GM12892 (cell line): Measurements from ENCODE around the gene BRMS1L.
"Not testable (repeated sequence)": the region's sequence is repeated elsewhere in the genome, so short reads cannot be mapped to it uniquely, and the experiment has no call there.

Source experiments
- DNase-seq: peaks from one replicate; pipeline ENCODE4 v3.0.0; 2011; ENCODE audit not compliant: insufficient read length
- FAIRE-seq: peaks from 2 replicates; lab custom pipeline; 2011; peaks lifted over from hg19 to GRCh38; lab: Jason Lieb, UNC
- POLR2A ChIP-seq: IDR thresholded peaks from 2 replicates; pipeline ENCODE4 v1.6.1; 2011; ENCODE audit warnings: low read depth, low read length, control low read depth
- POLR2AphosphoS5 ChIP-seq: IDR thresholded peaks from 2 replicates; pipeline ENCODE4 v1.6.1; 2011; ENCODE audit warnings: low read depth, low read length, control low read depth
- TAF1 ChIP-seq: IDR thresholded peaks from 2 replicates; pipeline ENCODE4 v1.6.1; 2011; ENCODE audit warnings: low read depth, mild to moderate bottlenecking, control low read depth, low read length, borderline replicate concordance

Gene BRMS1L

GRCh38 chr14:35825968-35826217, 245 bp upstream of the BRMS1L start:
- FAIRE-seq (no peak), DNase-seq (no peak)

GRCh38 chr14:35826952-35827416, 846 bp downstream of the BRMS1L start:
- DNase-seq = no peak
- FAIRE-seq = no peak

More at GRCh38 chr14:35825968-35826217, 245 bp upstream of the BRMS1L start:
- TF ChIP-seq POLR2AphosphoS5 = no peak
- no peak for TF ChIP-seq TAF1
- TF ChIP-seq POLR2A = no peak

GRCh38 chr14:35827678-35828472, 1.7 kb downstream of the BRMS1L start:
- DNase-seq (no peak), FAIRE-seq (no peak)
- TF ChIP-seq POLR2AphosphoS5 (no peak), TAF1 (no peak), POLR2A (no peak)

More at GRCh38 chr14:35826952-35827416, 846 bp downstream of the BRMS1L start:
- no peak for TF ChIP-seq POLR2AphosphoS5
- TF ChIP-seq TAF1 = no peak

- TF ChIP-seq POLR2AphosphoS5 (no peak), TAF1 (no peak), POLR2A (no peak)
- FAIRE-seq = no peak
- DNase-seq = no peak
Measured at GRCh38 chr14:35829449-35829848, 3.3 kb downstream of the BRMS1L start.

GRCh38 chr14:35835208-35835982, 9.3 kb downstream of the BRMS1L start:
- FAIRE-seq = no peak
- no peak for TF ChIP-seq TAF1
- no peak for TF ChIP-seq POLR2AphosphoS5
- TF ChIP-seq POLR2A = no peak

GRCh38 chr14:35841704-35842103, 15.6 kb downstream of the BRMS1L start:
- not testable (repeated sequence) for DNase-seq, FAIRE-seq

More at GRCh38 chr14:35835208-35835982, 9.3 kb downstream of the BRMS1L start:
- DNase-seq = no peak

GRCh38 chr14:35842245-35842644, 16.1 kb downstream of the BRMS1L start:
- FAIRE-seq, DNase-seq: not testable (repeated sequence)

- TF ChIP-seq POLR2A (no peak), TAF1 (no peak), POLR2AphosphoS5 (no peak)
- DNase-seq (no peak), FAIRE-seq (no peak)
Measured at GRCh38 chr14:35844494-35844893, 18.4 kb downstream of the BRMS1L start.

- no peak for DNase-seq
- TF ChIP-seq POLR2A (no peak), POLR2AphosphoS5 (no peak), TAF1 (no peak)
- no peak for FAIRE-seq
Measured at GRCh38 chr14:35847636-35848035, 21.5 kb downstream of the BRMS1L start.

- DNase-seq = no peak
- no peak for TF ChIP-seq TAF1
- no peak for FAIRE-seq
Measured at GRCh38 chr14:35849122-35849521, 23.0 kb downstream of the BRMS1L start.

GRCh38 chr14:35851823-35852222, 25.7 kb downstream of the BRMS1L start:
- DNase-seq = no peak
- FAIRE-seq = no peak
- TF ChIP-seq POLR2A (no peak), TAF1 (no peak), POLR2AphosphoS5 (no peak)

- DNase-seq (no peak), FAIRE-seq (no peak)
- TF ChIP-seq POLR2A (no peak), POLR2AphosphoS5 (no peak), TAF1 (no peak)
Measured at GRCh38 chr14:35853225-35853624, 27.1 kb downstream of the BRMS1L start.
